HepG2 (cell line): ENCODE data around the gene CHPF. TPM values are rescaled to one million over a fixed set of nuclear protein-coding genes. Genes with fewer than 3 reads are reported as not detected.
A peak's percentile ranks its signal among the peaks of the same experiment; 100 is the strongest.

Source experiments
- ATAC-seq: fragments of 200-7000 bp; cut with Tn5 transposase; 3 replicates; pipeline ENCODE4 v1.9.1; 2020; ENCODE audit warnings: mild to moderate bottlenecking, moderate library complexity
- BruUV-seq: library from RNA; stranded (reverse); fragments of 400-500 nt; replicated peaks from 2 replicates; lab custom pipeline; 2021; lab: Mats Ljungman, UMichigan
- CTCF ChIA-PET: fragments of 300-600 bp; formaldehyde crosslinking; extraction: SDS; loops from one replicate; lab custom pipeline; 2021; ENCODE audit warnings: low total read pairs, inconsistent platforms, low intra/inter-chr PET ratio; lab: Yijun Ruan, JAX
- POLR2A ChIA-PET: fragments of 350-600 bp; sonication (Branson Sonifier 250); formaldehyde crosslinking; loops from one replicate; lab custom pipeline; 2020; ENCODE audit warnings: antibody characterized with exemption, inconsistent platforms; lab: Yijun Ruan, JAX
- DNase-seq: peaks from one replicate; pipeline ENCODE4 v3.0.0-alpha.2; 2015; ENCODE audit warnings: low spot score
- FAIRE-seq: peaks from 3 replicates; lab custom pipeline; 2011; peaks lifted over from hg19 to GRCh38; lab: Jason Lieb, UNC
- H2AFZ ChIP-seq: one replicate; pipeline ENCODE4 v1.6.1; 2011; ENCODE audit warnings: low read length, inconsistent platforms
- H3K27ac ChIP-seq: fragments of 300-600 bp; 3 replicates; pipeline ENCODE4 v1.8.0; 2011; ENCODE audit warnings: mixed run types, mild to moderate bottlenecking, mixed read lengths, low read length, inconsistent platforms; ENCODE audit not compliant: insufficient read depth; ENCODE audit errors: extremely low read length
- H3K27me3 ChIP-seq, 2 experiments: fragments of 200-600 bp in 1 of 2; 2 replicates in 1 of 2; 3 replicates in 1 of 2; pipeline versions ENCODE4 v1.6.0 to v1.8.0; 2011; ENCODE audit warnings: low read length in 2 of 2, mild to moderate bottlenecking in 2 of 2, moderate library complexity in 2 of 2, inconsistent platforms in 1 of 2; ENCODE audit not compliant: insufficient read depth in 2 of 2, control insufficient read depth in 1 of 2
- H3K36me3 ChIP-seq, 2 experiments: fragments of 200-600 bp in 1 of 2; replicated peaks in 1 of 2; 2 replicates in 1 of 2; 3 replicates in 1 of 2; pipeline versions ENCODE4 v1.5.1 to v1.8.0; 2011; ENCODE audit warnings: low read length in 2 of 2, inconsistent platforms in 1 of 2; ENCODE audit not compliant: insufficient read depth in 2 of 2, control insufficient read depth in 1 of 2
- H3K4me1 ChIP-seq: 2 replicates; pipeline ENCODE4 v1.5.1; 2012; ENCODE audit warnings: low read length, inconsistent platforms; ENCODE audit not compliant: insufficient read depth
- H3K4me2 ChIP-seq: 2 replicates; pipeline ENCODE4 v1.6.0; 2011; ENCODE audit warnings: low read depth, low read length, inconsistent platforms
- H3K4me3 ChIP-seq, 3 experiments: fragments of 200-600 bp in 1 of 3; sonication (generic), shearing (Covaris generic) in 1 of 3; replicated peaks in 1 of 3; 2 replicates each; pipeline ENCODE4 v1.5.1; 2011 to 2016; ENCODE audit warnings: low read length in 3 of 3, inconsistent platforms in 2 of 3, low read depth in 2 of 3, mild to moderate bottlenecking in 2 of 3, control low read depth in 1 of 3, mixed read lengths in 1 of 3; ENCODE audit not compliant: insufficient read depth in 1 of 3
- H3K79me2 ChIP-seq: one replicate; pipeline ENCODE4 v1.6.1; 2011; ENCODE audit warnings: low read length, inconsistent platforms; ENCODE audit not compliant: insufficient read depth
- H3K9ac ChIP-seq: 2 replicates; pipeline ENCODE4 v1.6.0; 2011; ENCODE audit warnings: mild to moderate bottlenecking, low read depth, low read length, inconsistent platforms; ENCODE audit not compliant: insufficient read depth
- H3K9me3 ChIP-seq: 2 replicates; pipeline ENCODE4 v1.5.1; 2012; ENCODE audit warnings: mild to moderate bottlenecking, low read length
- H4K20me1 ChIP-seq: 2 replicates; pipeline ENCODE4 v1.6.0; 2011; ENCODE audit warnings: inconsistent platforms, mild to moderate bottlenecking, low read length, moderate library complexity; ENCODE audit not compliant: insufficient read depth
- E2F1 ChIP-seq: sonication (generic); formaldehyde crosslinking; IDR thresholded peaks from 2 replicates; pipeline ENCODE4 v1.5.0; 2020; ENCODE audit warnings: missing genetic modification reagents
- FOXP1 ChIP-seq, 2 experiments: fragments of 450-650 bp in 1 of 2; IDR thresholded peaks; 2 replicates each; pipeline ENCODE4 v1.6.1; 2017 to 2018; ENCODE audit warnings: antibody characterized with exemption in 1 of 2
- HCFC1 ChIP-seq: fragments of 150-350 bp; IDR thresholded peaks from 2 replicates; pipeline ENCODE4 v1.6.1; 2014; ENCODE audit warnings: low read depth, low read length
- IKZF4 ChIP-seq: sonication (generic); formaldehyde crosslinking; IDR thresholded peaks from 2 replicates; pipeline ENCODE4 v1.5.1; 2020; ENCODE audit warnings: borderline replicate concordance, mild to moderate bottlenecking, low read depth, missing genetic modification reagents; ENCODE audit errors: not compliant biosample characterization
- PHB2 ChIP-seq: fragments of 450-650 bp; IDR thresholded peaks from 2 replicates; pipeline ENCODE4 v1.6.1; 2018; ENCODE audit not compliant: partially characterized antibody
- PLRG1 ChIP-seq: fragments of 450-650 bp; conservative IDR thresholded peaks from 2 replicates; pipeline ENCODE4 v1.6.1; 2016
- POGZ ChIP-seq: sonication (generic); formaldehyde crosslinking; IDR thresholded peaks from 2 replicates; pipeline ENCODE4 v1.4.0; 2020; ENCODE audit warnings: mild to moderate bottlenecking, missing genetic modification reagents
- PREB ChIP-seq: sonication (generic); formaldehyde crosslinking; IDR thresholded peaks from 2 replicates; pipeline ENCODE4 v1.4.0; 2020; ENCODE audit warnings: missing genetic modification reagents
- SETDB1 ChIP-seq: sonication (generic); formaldehyde crosslinking; IDR thresholded peaks from 2 replicates; pipeline ENCODE4 v1.5.1; 2020; ENCODE audit warnings: missing genetic modification reagents, mild to moderate bottlenecking, borderline replicate concordance
- ZMAT3 ChIP-seq: sonication (generic); formaldehyde crosslinking; conservative IDR thresholded peaks from 2 replicates; pipeline ENCODE4 v1.7.0; 2021; ENCODE audit warnings: missing genetic modification reagents
- ZNF180 ChIP-seq: sonication (generic); formaldehyde crosslinking; IDR thresholded peaks from 2 replicates; pipeline ENCODE4 v1.4.0; 2020; ENCODE audit warnings: low read depth, missing genetic modification reagents, borderline replicate concordance
- ZNF549 ChIP-seq: sonication (generic); formaldehyde crosslinking; IDR thresholded peaks from 2 replicates; pipeline ENCODE4 v1.5.0; 2020; ENCODE audit warnings: missing genetic modification reagents
- ZNF552 ChIP-seq: sonication (generic); formaldehyde crosslinking; IDR thresholded peaks from 2 replicates; pipeline ENCODE4 v1.9.0; 2022; ENCODE audit warnings: missing genetic modification reagents, mild to moderate bottlenecking, borderline replicate concordance
- ZNF580 ChIP-seq: IDR thresholded peaks from 2 replicates; pipeline ENCODE4 v1.6.1; 2016; ENCODE audit warnings: low read depth, borderline replicate concordance
- ZNF782 ChIP-seq: sonication (generic); formaldehyde crosslinking; IDR thresholded peaks from 2 replicates; pipeline ENCODE4 v1.4.0; 2020; ENCODE audit warnings: missing genetic modification reagents, mild to moderate bottlenecking, borderline replicate concordance
- ZNF83 ChIP-seq: sonication (generic); formaldehyde crosslinking; IDR thresholded peaks from 2 replicates; pipeline ENCODE4 v1.4.0; 2020; ENCODE audit warnings: missing genetic modification reagents, mild to moderate bottlenecking, borderline replicate concordance
- ZNF839 ChIP-seq: sonication (generic); formaldehyde crosslinking; IDR thresholded peaks from 2 replicates; pipeline ENCODE4 v1.4.0; 2020; ENCODE audit warnings: missing genetic modification reagents, mild to moderate bottlenecking, borderline replicate concordance
- WGBS: methylation state at CpG from one replicate; pipeline ENCODE4 v1.1.6; 2017; ENCODE audit warnings: low lambda C conversion rate; 5-methylcytosine and 5-hydroxymethylcytosine counted together
- in situ Hi-C: cut with HindIII; loops from 2 replicates; pipeline ENCODE4 v1.10.0; 2017; ENCODE audit warnings: low pct_unique_long_range_greater_than_20kb; ENCODE audit not compliant: extremely low pct_ligation_motif_present
- intact Hi-C: fragments of 100-400 bp; cut with micrococcal nuclease; formaldehyde crosslinking; loops from one replicate; pipeline ENCODE4 v1.10.0; 2022; ENCODE audit not compliant: unreplicated experiment
- polyA plus RNA-seq, 8 experiments: library from polyadenylated mRNA; depleted of rRNA in 3 of 8; stranded (reverse) in 7 of 8; unstranded in 1 of 8; fragments of >200 nt; fragmentation: Illumina TruSeq in 4 of 8; extraction: Trizol in 4 of 8; gene quantifications; 2 replicates each; pipeline versions ENCODE4 v1.2.1 to v1.2.3, GENCODE V29; 2011 to 2016; ENCODE audit warnings: low read depth in 4 of 8, missing spikeins in 1 of 8, mixed read lengths in 1 of 8; ENCODE audit not compliant: insufficient read depth in 1 of 8
- total RNA-seq, 5 experiments: library from RNA; depleted of rRNA; stranded (reverse); fragments of >200 nt; fragmentation: Illumina TruSeq; extraction: Trizol; gene quantifications; 2 replicates each; pipeline ENCODE4 v1.2.3, GENCODE V29; 2016; ENCODE audit warnings: low read depth in 1 of 5

Gene CHPF
- total and polyA plus RNA-seq, 2 of the 13 experiments (the other 11 are each of a cell fraction or from before 2014, with no cell fraction given): 79.6 to 111 TPM

GRCh38 chr2:219572237-219573001 lies 28.8 kb upstream of the CHPF start, which contains the start of gene INHA (continued):
- no peak for TF ChIP-seq ZNF839
- TF ChIP-seq, all 625 proteins: peak for 58

- Histone ChIP-seq H3K27me3 (no peaks in the 10 kb centered on the region), H3K79me2 (peaks cover 21% of the 10 kb centered on the region), H3K9ac (peak within 1 kb of the TSS; percentile 88), H3K4me3 (peak within 1 kb of the TSS; percentile 90 to 95 (median 94)), H3K9me3 (no peaks in the 10 kb centered on the region), H3K4me1 (peaks cover 66% of the 10 kb centered on the region), H3K4me2 (peak within 1 kb of the TSS; percentile 92), H2AFZ (no peak within 1 kb of the TSS), H3K27ac (peak within 1 kb of the TSS; percentile 94), H4K20me1 (no peaks in the 10 kb centered on the region), H3K36me3 (peaks cover under 1 to 21% of the 10 kb centered on the region in 2 experiments)
- no TSS peak for BruUV-seq
- in situ Hi-C loops (no loop called here), intact Hi-C loops (no loop called here)
- FAIRE-seq: peak; percentile 72
- peak; percentile 85 for ATAC-seq
- POLR2A ChIA-PET: interaction anchor here (0.8 to 3.2 kb wide), 19 partner anchors 7 to 363 kb away, joined by 3 to 150 read pairs (median 4); partner anchors contain the start of genes CHPF, DNPEP, GMPPA and STK11IP
- peak; percentile 90 for DNase-seq
- CTCF ChIA-PET: interaction anchor here (2.9 kb wide), 1 partner anchor 71 kb away, joined by 13 read pairs; no protein-coding TSS in a partner anchor
- under 1% methylated on average over 36 of the region's 42 CpGs for WGBS
- TF ChIP-seq PREB (CRISPR knock-in tag) (no peak), PLRG1 (no peak), FOXP1 (IDR thresholded peaks at IDR 0.05) (peak; percentile 66; the same call in 1 of the 2 replicates), FOXP1 (CRISPR knock-in tag; IDR thresholded peaks at IDR 0.05) (peak; percentile 42), ZNF549 (CRISPR knock-in tag) (no peak), POGZ (CRISPR knock-in tag) (peak; percentile 56; the same call in 1 of the 2 replicates), IKZF4 (CRISPR knock-in tag) (no peak), ZNF580 (peak; percentile 17; the same call in 1 of the 2 replicates), ZNF782 (CRISPR knock-in tag) (no peak), ZNF180 (no peak), ZNF552 (CRISPR knock-in tag) (no peak), ZNF83 (CRISPR knock-in tag) (no peak), SETDB1 (no peak), PHB2 (no peak), ZMAT3 (no peak), HCFC1 (no peak; the same call in 1 of the 2 replicates), E2F1 (CRISPR knock-in tag) (no peak)
Observed at GRCh38 chr2:219571311-219572236, 28.0 kb upstream of the CHPF start, which contains the start of gene OBSL1. TSS of gene OBSL1 (minus strand) at chr2:219571539. CDS start at chr2:219571232, 307 bp downstream.
